Upper lobe of left lung (tissue), 6 donors: ENCODE data around the gene SYNM. TPM values are rescaled to one million over a fixed set of nuclear protein-coding genes. Genes with fewer than 3 reads are reported as not detected.
A peak's percentile ranks its signal among the peaks of the same experiment; 100 is the strongest.

Experiments used
- ATAC-seq, 2 donors: fragments of 200-7000 bp; cut with Tn5 transposase; one replicate each; pipeline ENCODE4 v1.9.1; 2022; ENCODE audit warnings: mild to moderate bottlenecking in 2 of 2, moderate library complexity in 2 of 2; ENCODE audit not compliant: low FRiP score in 2 of 2
- DNase-seq, 2 donors: peaks; one replicate each; pipeline ENCODE4 v3.0.0-alpha.2; 2019 to 2020
- H3K27ac ChIP-seq, 4 donors: fragments of 200-600 bp; sonication (generic); one replicate each; pipeline ENCODE4 v1.5.1; 2016 to 2019
- H3K27me3 ChIP-seq, 4 donors: fragments of 200-600 bp; sonication (generic); one replicate each; pipeline ENCODE4 v1.5.1; 2017 to 2019
- H3K36me3 ChIP-seq, 4 donors: fragments of 200-600 bp; sonication (generic); one replicate each; pipeline ENCODE4 v1.5.1; 2016 to 2019
- H3K4me1 ChIP-seq, 4 donors: fragments of 200-600 bp; sonication (generic); one replicate each; pipeline ENCODE4 v1.5.1; 2018 to 2019
- H3K4me3 ChIP-seq, 4 donors: fragments of 200-600 bp; sonication (generic); one replicate each; pipeline ENCODE4 v1.5.1; 2017 to 2019; ENCODE audit warnings: mild to moderate bottlenecking in 2 of 4, moderate library complexity in 1 of 4
- H3K9me3 ChIP-seq, 4 donors: fragments of 200-600 bp; sonication (generic); one replicate each; pipeline ENCODE4 v1.5.1; 2018 to 2019
- EP300 ChIP-seq, 4 donors: sonication (generic); formaldehyde crosslinking; IDR thresholded peaks; one replicate each; pipeline ENCODE4 v1.5.1; 2017; ENCODE audit warnings: antibody characterized with exemption in 4 of 4, control low read depth in 2 of 4
- POLR2A ChIP-seq, 4 donors: fragments of 450-650 bp; IDR thresholded peaks; one replicate each; pipeline ENCODE4 v1.5.1; 2016 to 2017; ENCODE audit warnings: antibody characterized with exemption in 4 of 4, mild to moderate bottlenecking in 2 of 4
- POLR2AphosphoS5 ChIP-seq, 2 donors: sonication (generic); formaldehyde crosslinking; IDR thresholded peaks; one replicate each; pipeline ENCODE4 v1.5.1; 2017; ENCODE audit warnings: antibody characterized with exemption in 2 of 2
- WGBS, 2 donors: methylation state at CpG; one replicate each; pipeline ENCODE4 v1.1.5; 2017 to 2018; 5-methylcytosine and 5-hydroxymethylcytosine counted together
- total RNA-seq, 6 donors: library from RNA; depleted of rRNA in 4 of 6; stranded (reverse); fragments of >200 nt in 4 of 6; gene quantifications; one replicate each; pipeline versions ENCODE4 v1.1.0 to v1.2.1, GENCODE V29; 2016 to 2021
- TF ChIP-seq, protein P1 (sequence below), 6 experiments: fragments of 450-650 bp in 4 of 6; fragments of 200-600 bp in 2 of 6; sonication (generic) in 2 of 6; IDR thresholded peaks; one replicate each; pipeline ENCODE4 v1.5.1; 2016 to 2019; ENCODE audit warnings: antibody characterized with exemption in 6 of 6
- donor health status: DM: no; HTN: no; CAD: no; lungs with moderate emphysema.
- donor health status: DM: no; HTN: yes; CAD: no; lungs with severe emphysema.

SYNM gene
- total RNA-seq, 6 donors from 2014 or later, result 8.2 to 50.1 (median 19.1) TPM

DNA sequence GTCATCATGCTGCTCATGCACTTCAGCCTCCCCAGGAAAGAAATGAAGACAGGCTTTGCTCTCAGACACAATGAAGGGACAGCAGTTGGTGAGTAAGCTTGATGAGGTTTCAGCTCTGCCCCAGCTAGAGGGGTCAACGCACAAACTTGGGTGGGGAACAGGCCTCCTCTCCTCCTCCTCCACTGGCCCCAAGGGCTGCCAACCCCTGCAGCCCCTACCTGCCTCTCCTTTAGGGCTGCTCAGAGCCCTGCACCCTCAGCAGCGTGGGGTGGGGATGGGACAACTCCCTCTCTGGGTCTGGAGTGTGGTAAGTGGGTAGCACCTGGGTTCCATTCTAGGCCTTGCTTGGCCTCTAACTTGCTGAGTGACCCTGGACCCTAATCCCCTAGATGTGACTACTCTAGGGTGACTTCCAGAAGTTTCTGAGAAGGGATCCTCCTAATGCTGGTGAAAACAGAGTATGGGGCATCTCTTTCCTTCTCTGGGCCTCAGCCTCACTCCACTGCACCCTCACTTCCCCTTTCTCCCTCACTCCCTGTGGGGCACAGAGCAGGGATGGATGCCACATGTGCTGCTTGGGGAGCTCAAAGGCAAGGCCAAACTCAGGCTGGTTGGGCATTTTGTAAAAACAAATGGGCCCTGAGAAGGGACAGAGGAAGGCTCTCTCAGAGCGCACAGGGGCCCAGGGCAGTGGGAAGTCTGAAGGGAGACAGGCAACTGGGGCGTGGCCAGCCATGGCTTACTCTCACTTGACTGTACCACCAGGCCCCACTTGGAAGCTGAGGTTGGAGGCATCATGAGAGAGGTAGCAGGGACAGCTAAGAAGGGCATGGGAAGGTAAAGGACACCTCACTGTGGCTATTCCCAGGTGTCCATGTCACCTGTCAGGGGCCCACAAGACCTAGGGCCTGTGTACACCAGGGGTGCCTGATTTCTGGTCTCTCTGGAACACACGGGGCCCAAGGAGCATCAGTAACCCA is 64.0 kb downstream of the SYNM start:
- DNase-seq, result no peak
- Histone ChIP-seq H3K27ac (peak overlapping the region in 2 of 4 donors; percentile 10 to 26), H3K4me3 (no peak overlapping the region), H3K27me3 (no peaks in the 10 kb centered on the region), H3K9me3 (no peaks in the 10 kb centered on the region), H3K4me1 (no peaks in the 10 kb centered on the region), H3K36me3 (peaks cover 0 to 9% (median 2%) of the 10 kb centered on the region in 4 donors)
- WGBS, 2 donors, result 90 to 97% methylated on average over 3 to 5 of the region's 5 CpGs
- peak; percentile 4 to 16 for ATAC-seq
- TF ChIP-seq POLR2AphosphoS5 (IDR thresholded peaks at IDR 0.05), result no peak
- TF ChIP-seq, protein P1, sequence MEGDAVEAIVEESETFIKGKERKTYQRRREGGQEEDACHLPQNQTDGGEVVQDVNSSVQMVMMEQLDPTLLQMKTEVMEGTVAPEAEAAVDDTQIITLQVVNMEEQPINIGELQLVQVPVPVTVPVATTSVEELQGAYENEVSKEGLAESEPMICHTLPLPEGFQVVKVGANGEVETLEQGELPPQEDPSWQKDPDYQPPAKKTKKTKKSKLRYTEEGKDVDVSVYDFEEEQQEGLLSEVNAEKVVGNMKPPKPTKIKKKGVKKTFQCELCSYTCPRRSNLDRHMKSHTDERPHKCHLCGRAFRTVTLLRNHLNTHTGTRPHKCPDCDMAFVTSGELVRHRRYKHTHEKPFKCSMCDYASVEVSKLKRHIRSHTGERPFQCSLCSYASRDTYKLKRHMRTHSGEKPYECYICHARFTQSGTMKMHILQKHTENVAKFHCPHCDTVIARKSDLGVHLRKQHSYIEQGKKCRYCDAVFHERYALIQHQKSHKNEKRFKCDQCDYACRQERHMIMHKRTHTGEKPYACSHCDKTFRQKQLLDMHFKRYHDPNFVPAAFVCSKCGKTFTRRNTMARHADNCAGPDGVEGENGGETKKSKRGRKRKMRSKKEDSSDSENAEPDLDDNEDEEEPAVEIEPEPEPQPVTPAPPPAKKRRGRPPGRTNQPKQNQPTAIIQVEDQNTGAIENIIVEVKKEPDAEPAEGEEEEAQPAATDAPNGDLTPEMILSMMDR (IDR thresholded peaks at IDR 0.05), result no peak
- no peak for TF ChIP-seq POLR2A (IDR thresholded peaks at IDR 0.05)
- no peak for TF ChIP-seq EP300 (IDR thresholded peaks at IDR 0.05)

DNA sequence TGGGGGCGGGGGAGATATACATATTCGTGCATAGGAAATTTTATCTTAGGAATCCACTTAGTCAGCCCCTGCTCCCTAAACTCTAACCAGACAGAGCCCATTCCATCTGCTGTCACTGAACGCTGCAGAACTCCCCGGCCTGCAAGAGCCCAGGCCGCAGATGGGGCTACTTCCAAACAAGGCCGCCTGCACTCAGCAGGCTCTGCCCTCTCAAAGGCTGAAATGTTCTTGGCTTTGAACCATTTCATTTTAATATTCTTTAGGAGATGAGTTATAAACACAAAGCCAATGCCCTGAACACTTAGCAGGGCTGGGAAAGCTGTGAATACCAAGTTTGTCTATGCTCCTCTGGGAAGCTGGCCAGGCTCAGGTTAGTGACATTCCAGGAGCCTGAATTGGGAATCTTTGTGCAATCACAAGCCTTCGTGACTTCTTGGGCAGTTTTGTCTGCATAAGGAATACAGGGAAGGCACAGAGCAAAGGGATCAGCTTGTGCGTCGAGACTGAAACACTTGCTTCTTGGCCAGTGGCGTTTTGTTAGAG is 65.0 kb downstream of the SYNM start:
- Histone ChIP-seq H3K4me3 (no peak overlapping the region), H3K9me3 (no peaks in the 10 kb centered on the region), H3K4me1 (peaks cover 0 to 2% (median 0%) of the 10 kb centered on the region in 4 donors), H3K27ac (peak overlapping the region in 1 of 4 donors; percentile 10), H3K36me3 (peaks cover 0 to 9% (median 2%) of the 10 kb centered on the region in 4 donors), H3K27me3 (no peaks in the 10 kb centered on the region)
- WGBS, 2 donors, result 77 to 78% methylated on average over 10 of the region's 10 CpGs
- ATAC-seq (no peak), DNase-seq (no peak)
- TF ChIP-seq EP300 (IDR thresholded peaks at IDR 0.05), result no peak

DNA sequence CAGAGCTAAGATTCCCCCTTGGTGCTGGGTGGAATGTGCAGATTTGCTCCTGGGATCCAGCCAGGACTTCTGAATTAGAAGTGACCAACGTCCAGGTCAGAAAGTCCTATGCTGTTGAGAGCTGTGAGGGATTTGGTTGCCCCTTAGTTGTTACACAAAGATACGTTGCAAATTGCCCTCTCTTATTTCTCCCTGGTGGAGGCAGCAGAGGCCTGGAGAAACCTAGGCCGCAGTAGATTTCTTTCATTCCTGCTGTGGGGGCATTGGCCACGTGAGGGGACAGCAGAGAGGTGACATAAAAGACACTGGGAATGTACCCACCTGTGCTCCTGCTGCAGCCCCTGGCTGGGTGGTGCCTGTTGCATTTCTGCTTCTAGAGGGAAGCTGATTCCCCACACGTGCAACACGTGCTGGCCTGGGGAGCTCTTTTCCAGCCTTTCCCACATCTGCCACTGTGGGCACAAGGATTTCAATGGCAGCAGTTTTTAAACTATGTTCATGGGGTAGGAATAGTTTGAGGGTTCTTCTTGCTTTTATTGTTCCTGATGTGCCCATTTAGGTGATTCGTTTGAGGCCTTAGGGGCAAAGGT is 65.7 kb downstream of the SYNM start:
- 84 to 85% methylated on average over 7 of the region's 7 CpGs for WGBS, 2 donors
- DNase-seq, result no peak

DNA sequence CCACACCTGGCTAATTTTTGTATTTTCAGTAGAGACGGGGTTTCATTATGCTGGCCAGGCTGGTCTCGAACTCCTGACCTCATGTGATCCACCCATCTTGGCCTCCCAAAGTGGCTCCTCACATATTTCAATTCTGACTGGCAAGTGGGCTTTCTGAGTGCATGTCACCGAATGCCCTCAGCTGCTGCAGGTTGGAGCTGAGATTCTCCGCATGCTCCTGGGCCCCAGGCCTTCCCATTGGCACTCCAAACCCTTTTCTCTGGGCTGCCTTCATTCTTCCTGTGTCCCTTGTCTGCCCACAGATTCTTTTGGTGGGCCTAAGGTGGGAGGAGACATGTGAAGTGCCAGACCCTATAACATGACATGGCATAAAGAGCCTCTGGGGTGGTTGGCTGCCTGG is 67.3 kb downstream of the SYNM start:
- DNase-seq (no peak), ATAC-seq (no peak)
- peaks cover 0 to 6% (median 4%) of the 10 kb centered on the region in 4 donors for H3K4me1 ChIP-seq
- no peak overlapping the region for H3K4me3 ChIP-seq
- peaks cover 0 to 9% (median 2%) of the 10 kb centered on the region in 4 donors for H3K36me3 ChIP-seq
- 92 to 96% methylated on average over 4 of the region's 4 CpGs for WGBS, 2 donors
- H3K27me3 ChIP-seq, result no peaks in the 10 kb centered on the region
- TF ChIP-seq EP300 (IDR thresholded peaks at IDR 0.05) (no peak), POLR2A (IDR thresholded peaks at IDR 0.05) (no peak), POLR2AphosphoS5 (IDR thresholded peaks at IDR 0.05) (no peak)
- TF ChIP-seq, protein P1 (IDR thresholded peaks at IDR 0.05), result no peak
- H3K27ac ChIP-seq, result no peak overlapping the region
- H3K9me3 ChIP-seq, result no peaks in the 10 kb centered on the region

More for the DNA sequence above, 65.7 kb downstream of the SYNM start:
- H3K4me1 ChIP-seq, result peaks cover 0 to 6% (median 4%) of the 10 kb centered on the region in 4 donors
- ATAC-seq, result no peak
- peaks cover 0 to 9% (median 2%) of the 10 kb centered on the region in 4 donors for H3K36me3 ChIP-seq
- no peak overlapping the region for H3K4me3 ChIP-seq
- TF ChIP-seq POLR2AphosphoS5 (IDR thresholded peaks at IDR 0.05) (no peak), POLR2A (IDR thresholded peaks at IDR 0.05) (no peak), EP300 (IDR thresholded peaks at IDR 0.05) (no peak)
- TF ChIP-seq, protein P1 (IDR thresholded peaks at IDR 0.05), result no peak
- no peaks in the 10 kb centered on the region for H3K27me3 ChIP-seq
- no peaks in the 10 kb centered on the region for H3K9me3 ChIP-seq
- H3K27ac ChIP-seq, result no peak overlapping the region

DNA sequence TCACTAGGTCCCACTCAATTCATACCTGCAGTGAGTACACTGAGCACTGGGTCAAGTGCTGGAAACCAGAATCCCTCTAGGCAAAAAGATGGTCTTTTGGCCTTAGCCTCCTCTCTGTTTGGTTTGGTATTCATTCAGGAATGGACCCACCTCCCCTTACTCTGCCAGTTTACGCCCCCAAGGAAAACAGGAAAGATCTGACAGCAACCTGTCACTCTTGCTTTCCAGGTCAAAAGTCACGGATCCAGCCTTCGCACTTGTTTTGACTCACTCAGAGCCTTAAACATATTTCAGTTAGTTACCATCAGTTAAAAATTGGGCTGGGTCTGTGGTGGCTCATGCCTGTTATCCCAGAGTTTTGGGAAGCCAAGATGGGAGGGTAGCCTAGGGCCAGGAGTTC is 68.1 kb downstream of the SYNM start:
- Histone ChIP-seq H3K27ac (no peak overlapping the region), H3K4me1 (peaks cover 0 to 6% (median 4%) of the 10 kb centered on the region in 4 donors), H3K4me3 (no peak overlapping the region), H3K9me3 (no peaks in the 10 kb centered on the region), H3K36me3 (peaks cover 0 to 9% (median 2%) of the 10 kb centered on the region in 4 donors), H3K27me3 (no peaks in the 10 kb centered on the region)
- TF ChIP-seq POLR2AphosphoS5 (IDR thresholded peaks at IDR 0.05) (no peak), EP300 (IDR thresholded peaks at IDR 0.05) (no peak), POLR2A (IDR thresholded peaks at IDR 0.05) (no peak)
- TF ChIP-seq, protein P1 (IDR thresholded peaks at IDR 0.05), result no peak
- no peak for DNase-seq
- no peak for ATAC-seq
- 94 to 96% methylated on average over 3 of the region's 3 CpGs for whole genome bisulfite sequencing, 2 donors
